ENCODE measurements around the gene CCR6. TPM values are rescaled to one million over a fixed set of nuclear protein-coding genes. Genes with fewer than 3 reads are reported as not detected.

CCR6 gene
- total and polyA plus RNA-seq, 8 donors = 0.13 to 0.92 TPM; not detected in 6

- WGBS, 5 donors = 66 to 88% (median 75%) methylated on average over 15 of the region's 15 CpGs
These were observed 23.2 kb downstream of the CCR6 start for GRCh38 chr6:167146135-167146534.

GRCh38 chr6:167146977-167147376, 24.1 kb downstream of the CCR6 start:
- intact Hi-C loops (cut with DNase I; ENCODE audit: low total_unique reads) = loop anchor here (10.0 kb wide), 1 partner anchor 372 kb away; no protein-coding TSS in a partner anchor
- DNase-seq = no peak
- Histone ChIP-seq H3K27ac (no peak overlapping the region), H3K4me1 (peaks cover 0 to 5% (median 1%) of the 10 kb centered on the region in 4 donors), H3K4me3 (peak overlapping the region in 1 of 4 donors; percentile 19), H3K9me3 (no peaks in the 10 kb centered on the region), H3K27me3 (peaks cover 0 to 40% (median 0%) of the 10 kb centered on the region in 3 donors), H3K36me3 (no peaks in the 10 kb centered on the region)
- 36 to 51% (median 42%) methylated on average over 16 of the region's 16 CpGs for WGBS, 5 donors
- TF ChIP-seq, protein P1, sequence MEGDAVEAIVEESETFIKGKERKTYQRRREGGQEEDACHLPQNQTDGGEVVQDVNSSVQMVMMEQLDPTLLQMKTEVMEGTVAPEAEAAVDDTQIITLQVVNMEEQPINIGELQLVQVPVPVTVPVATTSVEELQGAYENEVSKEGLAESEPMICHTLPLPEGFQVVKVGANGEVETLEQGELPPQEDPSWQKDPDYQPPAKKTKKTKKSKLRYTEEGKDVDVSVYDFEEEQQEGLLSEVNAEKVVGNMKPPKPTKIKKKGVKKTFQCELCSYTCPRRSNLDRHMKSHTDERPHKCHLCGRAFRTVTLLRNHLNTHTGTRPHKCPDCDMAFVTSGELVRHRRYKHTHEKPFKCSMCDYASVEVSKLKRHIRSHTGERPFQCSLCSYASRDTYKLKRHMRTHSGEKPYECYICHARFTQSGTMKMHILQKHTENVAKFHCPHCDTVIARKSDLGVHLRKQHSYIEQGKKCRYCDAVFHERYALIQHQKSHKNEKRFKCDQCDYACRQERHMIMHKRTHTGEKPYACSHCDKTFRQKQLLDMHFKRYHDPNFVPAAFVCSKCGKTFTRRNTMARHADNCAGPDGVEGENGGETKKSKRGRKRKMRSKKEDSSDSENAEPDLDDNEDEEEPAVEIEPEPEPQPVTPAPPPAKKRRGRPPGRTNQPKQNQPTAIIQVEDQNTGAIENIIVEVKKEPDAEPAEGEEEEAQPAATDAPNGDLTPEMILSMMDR (IDR thresholded peaks at IDR 0.05) = no peak
- TF ChIP-seq POLR2A (IDR thresholded peaks at IDR 0.05) (no peak), EP300 (IDR thresholded peaks at IDR 0.05) (no peak), POLR2AphosphoS5 (IDR thresholded peaks at IDR 0.05) (no peak)

More at GRCh38 chr6:167146135-167146534, 23.2 kb downstream of the CCR6 start:
- Histone ChIP-seq H3K27ac (no peak overlapping the region), H3K36me3 (no peaks in the 10 kb centered on the region), H3K9me3 (no peaks in the 10 kb centered on the region), H3K4me3 (peak overlapping the region in 1 of 4 donors; percentile 19), H3K4me1 (peaks cover 0 to 8% (median 3%) of the 10 kb centered on the region in 4 donors), H3K27me3 (peaks cover 0 to 44% (median 0%) of the 10 kb centered on the region in 3 donors)
- no peak for DNase-seq
- intact Hi-C loops (cut with DNase I; ENCODE audit: low total_unique reads) = loop anchor here (10.0 kb wide), 1 partner anchor 371 kb away; no protein-coding TSS in a partner anchor
- TF ChIP-seq, protein P1 (IDR thresholded peaks at IDR 0.05) = no peak
- TF ChIP-seq POLR2AphosphoS5 (IDR thresholded peaks at IDR 0.05) = no peak
- TF ChIP-seq EP300 (IDR thresholded peaks at IDR 0.05) = no peak
- no peak for TF ChIP-seq POLR2A (IDR thresholded peaks at IDR 0.05)

- intact Hi-C loops (cut with DNase I; ENCODE audit: low total_unique reads) = loop anchor here (10.0 kb wide), 1 partner anchor 373 kb away; no protein-coding TSS in a partner anchor
- Histone ChIP-seq H3K4me1 (no peaks in the 10 kb centered on the region), H3K4me3 (no peak overlapping the region), H3K36me3 (no peaks in the 10 kb centered on the region), H3K27me3 (peaks cover 0 to 38% (median 0%) of the 10 kb centered on the region in 3 donors), H3K27ac (no peak overlapping the region), H3K9me3 (no peaks in the 10 kb centered on the region)
- no peak for DNase-seq
- TF ChIP-seq EP300 (IDR thresholded peaks at IDR 0.05) (no peak), POLR2A (IDR thresholded peaks at IDR 0.05) (no peak), POLR2AphosphoS5 (IDR thresholded peaks at IDR 0.05) (no peak)
- TF ChIP-seq, protein P1 (IDR thresholded peaks at IDR 0.05) = no peak
These were observed 25.1 kb downstream of the CCR6 start for GRCh38 chr6:167148021-167148420.

- no peak for DNase-seq
- Histone ChIP-seq H3K9me3 (no peaks in the 10 kb centered on the region), H3K27me3 (peaks cover 0 to 28% (median 0%) of the 10 kb centered on the region in 3 donors), H3K4me3 (no peak overlapping the region), H3K4me1 (no peaks in the 10 kb centered on the region), H3K27ac (no peak overlapping the region), H3K36me3 (no peaks in the 10 kb centered on the region)
- intact Hi-C loops (cut with DNase I; ENCODE audit: low total_unique reads) = loop anchor here (10.0 kb wide), 1 partner anchor 374 kb away; no protein-coding TSS in a partner anchor
- WGBS, 5 donors = 79 to 84% (median 82%) methylated on average over 5 of the region's 5 CpGs
- TF ChIP-seq POLR2A (IDR thresholded peaks at IDR 0.05) (no peak), EP300 (IDR thresholded peaks at IDR 0.05) (no peak), POLR2AphosphoS5 (IDR thresholded peaks at IDR 0.05) (no peak)
- TF ChIP-seq, protein P1 (IDR thresholded peaks at IDR 0.05) = no peak
These were observed 26.1 kb downstream of the CCR6 start for GRCh38 chr6:167148997-167149396.
